PFSK-1 (cell line): ENCODE measurements around the gene ZNF497.

ENCODE experiments used
- FOXP2 ChIP-seq: optimal IDR thresholded peaks from 2 replicates; pipeline ENCODE3; 2011; ENCODE audit warnings: borderline replicate concordance, control low read depth, inconsistent platforms; ENCODE audit not compliant: insufficient read depth; ENCODE audit errors: extremely low read length, extremely low read depth
- POLR2AphosphoS5 ChIP-seq: IDR thresholded peaks from 2 replicates; pipeline ENCODE4 v1.6.1; 2012; ENCODE audit warnings: low read depth, mild to moderate bottlenecking, control low read depth, low read length, moderate library complexity
- REST ChIP-seq, 2 experiments: IDR thresholded peaks; 2 replicates each; pipeline versions ENCODE4 v1.6.1 to v1.8.0; 2011 to 2012; ENCODE audit warnings: low read depth in 2 of 2, low read length in 2 of 2, control low read depth in 1 of 2, inconsistent platforms in 1 of 2, mild to moderate bottlenecking in 1 of 2, moderate library complexity in 1 of 2; ENCODE audit not compliant: insufficient read depth in 1 of 2
- SIN3A ChIP-seq: IDR thresholded peaks from 2 replicates; pipeline ENCODE4 v1.6.1; 2012; ENCODE audit warnings: mild to moderate bottlenecking, low read length, moderate library complexity, borderline replicate concordance; ENCODE audit not compliant: insufficient read depth
- TAF1 ChIP-seq: IDR thresholded peaks from 2 replicates; pipeline ENCODE4 v1.6.1; 2012; ENCODE audit warnings: low read length, control low read depth, borderline replicate concordance; ENCODE audit not compliant: insufficient read depth

The ZNF497 gene

GRCh38 chr19:58317476-58318072 is 45.0 kb downstream of the ZNF497 start:
- TF ChIP-seq REST (IDR thresholded peaks at IDR 0.05; ENCODE audit: insufficient read depth in 1 of 2, low read depth in 2 of 2, low read length in 2 of 2): peak; percentile 90 to 99
- no peak for TF ChIP-seq TAF1
- peak; percentile 79; the same call in 1 of the 2 replicates for TF ChIP-seq SIN3A

- no peak for TF ChIP-seq SIN3A
- TF ChIP-seq FOXP2: no peak
These were observed 47.0 kb downstream of the ZNF497 start for GRCh38 chr19:58315580-58315979.

GRCh38 chr19:58311345-58311865 is 51.1 kb downstream of the ZNF497 start:
- TF ChIP-seq FOXP2 (no peak), POLR2AphosphoS5 (no peak), REST (IDR thresholded peaks at IDR 0.05; ENCODE audit: insufficient read depth in 1 of 2, low read depth in 2 of 2, low read length in 2 of 2) (no peak), SIN3A (no peak), TAF1 (no peak)

GRCh38 chr19:58307736-58308135 is 54.8 kb downstream of the ZNF497 start:
- no peak for TF ChIP-seq POLR2AphosphoS5
- no peak for TF ChIP-seq SIN3A
- no peak for TF ChIP-seq TAF1
- TF ChIP-seq FOXP2: no peak
- no peak for TF ChIP-seq REST (IDR thresholded peaks at IDR 0.05; ENCODE audit: insufficient read depth in 1 of 2, low read depth in 2 of 2, low read length in 2 of 2)

- TF ChIP-seq REST (IDR thresholded peaks at IDR 0.05; ENCODE audit: insufficient read depth in 1 of 2, low read depth in 2 of 2, low read length in 2 of 2) (no peak), POLR2AphosphoS5 (no peak), SIN3A (no peak), TAF1 (no peak), FOXP2 (no peak)
These were observed 56.6 kb downstream of the ZNF497 start for GRCh38 chr19:58305932-58306323.
